VCaP (cell line): ENCODE measurements around the gene PNMA8B.

Experiments
- H3K27ac ChIP-seq: fragments of 450-650 bp; 2 replicates; pipeline ENCODE4 v1.5.1; 2017
- TF ChIP-seq, protein P1 (sequence below): fragments of 450-650 bp; conservative IDR thresholded peaks from 2 replicates; pipeline ENCODE4 v1.5.1; 2017; ENCODE audit warnings: mild to moderate bottlenecking, moderate library complexity

The PNMA8B gene

DNA sequence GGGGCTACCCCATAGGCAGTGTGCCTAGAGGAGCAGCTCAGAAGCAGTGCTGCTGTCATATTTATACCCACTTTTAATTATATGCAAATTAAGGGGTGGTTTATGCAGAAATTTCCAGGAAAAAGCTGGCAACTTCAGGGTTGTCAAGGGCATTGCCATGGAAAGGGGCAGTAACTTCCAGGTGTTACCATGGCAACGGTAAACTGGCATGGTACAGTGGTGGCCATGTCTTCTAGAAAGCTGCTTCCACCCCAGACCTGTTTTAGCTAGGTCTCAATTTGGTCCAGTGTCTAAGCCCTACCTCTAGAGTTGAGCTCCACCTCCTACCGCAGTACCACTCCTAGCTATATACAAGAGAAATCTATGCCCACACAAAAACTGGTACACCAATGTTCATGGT is 35.6 kb downstream of the PNMA8B start:
- no peak overlapping the region for H3K27ac ChIP-seq
- TF ChIP-seq, protein P1, sequence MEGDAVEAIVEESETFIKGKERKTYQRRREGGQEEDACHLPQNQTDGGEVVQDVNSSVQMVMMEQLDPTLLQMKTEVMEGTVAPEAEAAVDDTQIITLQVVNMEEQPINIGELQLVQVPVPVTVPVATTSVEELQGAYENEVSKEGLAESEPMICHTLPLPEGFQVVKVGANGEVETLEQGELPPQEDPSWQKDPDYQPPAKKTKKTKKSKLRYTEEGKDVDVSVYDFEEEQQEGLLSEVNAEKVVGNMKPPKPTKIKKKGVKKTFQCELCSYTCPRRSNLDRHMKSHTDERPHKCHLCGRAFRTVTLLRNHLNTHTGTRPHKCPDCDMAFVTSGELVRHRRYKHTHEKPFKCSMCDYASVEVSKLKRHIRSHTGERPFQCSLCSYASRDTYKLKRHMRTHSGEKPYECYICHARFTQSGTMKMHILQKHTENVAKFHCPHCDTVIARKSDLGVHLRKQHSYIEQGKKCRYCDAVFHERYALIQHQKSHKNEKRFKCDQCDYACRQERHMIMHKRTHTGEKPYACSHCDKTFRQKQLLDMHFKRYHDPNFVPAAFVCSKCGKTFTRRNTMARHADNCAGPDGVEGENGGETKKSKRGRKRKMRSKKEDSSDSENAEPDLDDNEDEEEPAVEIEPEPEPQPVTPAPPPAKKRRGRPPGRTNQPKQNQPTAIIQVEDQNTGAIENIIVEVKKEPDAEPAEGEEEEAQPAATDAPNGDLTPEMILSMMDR = no peak

DNA sequence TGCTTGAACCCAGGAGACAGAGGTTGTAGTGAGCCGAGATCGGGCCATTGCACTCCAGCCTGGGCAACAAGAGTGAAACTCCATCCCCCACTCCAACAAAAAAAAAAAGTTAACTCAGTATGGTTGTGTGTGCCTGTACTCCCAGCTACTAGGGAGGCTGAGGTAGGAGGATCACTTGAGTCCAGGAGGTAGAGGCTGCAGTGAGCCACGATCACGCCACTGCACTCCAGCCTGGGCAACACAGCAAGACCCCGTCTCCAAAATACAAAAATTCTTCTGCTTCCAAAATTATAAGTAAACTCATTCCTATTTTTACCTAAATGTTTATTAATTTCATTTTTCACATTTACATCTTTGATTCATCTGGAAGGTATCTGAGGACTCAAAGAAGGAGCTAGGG is 38.7 kb downstream of the PNMA8B start:
- H3K27ac ChIP-seq = no peak overlapping the region
- TF ChIP-seq, protein P1 = no peak

DNA sequence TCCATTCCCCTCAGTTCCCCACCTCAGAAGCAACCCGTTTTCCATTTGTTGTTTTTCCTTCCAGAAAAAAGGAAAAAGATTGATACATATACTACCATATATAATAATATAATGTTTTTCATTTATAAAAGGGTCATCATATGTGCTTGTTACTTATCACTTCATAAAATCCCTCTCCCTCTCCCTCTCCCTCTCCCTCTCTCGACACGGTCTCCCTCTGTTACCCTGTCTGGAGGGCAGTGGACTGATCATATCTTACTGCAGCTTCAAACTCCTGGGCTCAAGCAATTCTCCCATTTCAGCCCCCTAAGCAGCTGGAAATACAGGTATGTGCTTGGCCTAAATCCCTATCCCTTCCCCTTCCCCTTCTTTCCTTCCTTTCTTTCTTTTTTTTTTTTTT is 41.4 kb downstream of the PNMA8B start:
- TF ChIP-seq, protein P1 = no peak
- no peak overlapping the region for H3K27ac ChIP-seq

DNA sequence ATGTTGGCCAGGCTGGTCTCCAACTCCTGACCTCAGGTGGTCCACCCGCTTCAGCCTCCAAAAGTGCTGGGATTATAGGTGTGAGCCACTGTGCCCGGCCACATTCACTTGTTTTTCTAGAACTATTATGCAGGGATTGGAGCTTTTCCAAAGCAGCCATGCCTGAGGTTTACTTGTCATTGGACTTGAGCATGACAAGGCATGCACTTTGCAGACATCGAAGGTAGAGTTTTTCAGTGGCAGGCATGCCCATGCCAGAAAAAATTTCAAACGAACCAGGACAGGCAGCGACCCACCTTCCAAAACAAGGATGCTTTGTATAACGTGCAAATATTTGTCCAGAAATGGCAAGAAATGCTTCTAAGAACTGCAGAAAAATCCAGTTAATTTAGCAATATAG is 42.0 kb downstream of the PNMA8B start:
- TF ChIP-seq, protein P1 = no peak
- H3K27ac ChIP-seq = no peak overlapping the region

DNA sequence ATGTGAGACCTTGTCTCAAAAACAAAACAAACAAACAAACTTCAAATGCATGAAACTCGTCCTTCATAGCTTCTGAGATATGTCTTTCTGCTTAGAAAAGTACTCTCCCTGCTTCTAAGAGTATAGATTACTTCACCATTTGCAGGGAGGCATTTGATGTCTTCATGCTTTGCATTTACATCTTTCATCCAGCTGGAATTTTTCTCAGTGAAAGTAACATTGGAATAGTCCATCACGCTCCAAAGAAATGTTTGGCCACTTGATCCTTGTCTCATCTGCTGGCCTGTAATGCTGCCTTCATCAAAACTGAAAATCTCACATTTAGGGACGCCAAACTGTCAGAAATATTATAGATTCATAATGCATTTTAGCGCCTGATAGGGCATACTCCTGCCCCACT is 43.5 kb downstream of the PNMA8B start:
- TF ChIP-seq, protein P1 = no peak
- H3K27ac ChIP-seq = no peak overlapping the region

DNA sequence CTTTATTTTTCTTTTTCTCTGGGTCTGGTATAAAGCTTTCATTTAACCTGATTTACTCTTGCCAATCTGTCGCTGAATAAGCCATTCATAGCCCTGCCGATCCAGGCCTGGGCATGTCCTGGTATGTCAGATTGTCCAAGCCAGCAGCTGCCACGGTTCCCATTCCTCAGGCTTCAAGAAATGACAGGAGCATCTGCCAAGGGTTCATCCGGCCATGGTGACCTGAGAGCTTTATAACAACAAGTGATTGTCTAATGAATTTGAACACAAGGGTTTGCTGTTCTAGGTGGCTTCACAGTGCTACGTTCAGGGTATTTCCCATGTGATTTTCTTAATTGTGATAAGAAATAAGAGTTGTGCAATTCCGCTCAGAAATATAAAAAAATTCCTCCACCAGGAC is 44.3 kb downstream of the PNMA8B start:
- H3K27ac ChIP-seq = no peak overlapping the region
- TF ChIP-seq, protein P1 = no peak

DNA sequence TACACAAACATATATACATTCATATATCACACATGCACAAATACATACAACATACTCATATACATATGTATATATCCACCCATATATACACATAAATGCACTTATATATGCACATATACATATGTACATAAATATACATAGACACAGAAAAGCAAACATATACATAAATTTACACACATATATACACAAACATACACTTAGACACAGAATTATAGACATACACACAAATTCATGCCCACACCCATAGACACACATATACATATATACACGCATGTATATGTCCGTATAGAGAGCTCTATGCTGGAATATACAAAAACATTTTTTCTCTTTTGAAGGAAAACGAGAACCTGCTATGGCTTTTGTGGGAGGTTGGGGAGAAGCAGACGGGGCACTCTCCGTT is 44.9 kb downstream of the PNMA8B start:
- no peak overlapping the region for H3K27ac ChIP-seq
- TF ChIP-seq, protein P1 = no peak

DNA sequence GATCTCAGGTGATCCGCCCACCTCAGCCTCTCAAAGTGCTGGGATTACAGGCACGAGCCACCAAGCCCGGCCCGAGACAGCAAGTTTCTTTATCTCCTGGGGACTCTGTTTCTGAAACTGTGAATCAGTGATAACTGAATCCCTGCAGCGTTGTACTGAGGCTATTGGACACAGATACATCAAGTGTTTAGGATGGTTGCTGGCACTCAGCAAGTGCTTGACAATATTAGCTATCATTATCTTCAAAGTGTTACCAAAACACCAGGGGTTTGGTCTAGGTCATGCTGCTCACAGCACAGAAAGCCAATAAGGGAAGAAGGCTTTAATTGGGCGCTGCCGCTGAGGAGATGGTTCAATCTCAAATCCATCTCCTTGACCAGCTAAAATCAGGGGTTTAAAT is 46.4 kb downstream of the PNMA8B start:
- H3K27ac ChIP-seq = no peak overlapping the region
- TF ChIP-seq, protein P1 = no peak
